HG03442 (cell line): ENCODE results near the gene WDR88.

ENCODE experiments used
- ATAC-seq: cut with Tn5 transposase; IDR thresholded peaks from one replicate; pipeline ENCODE4 v1.9.1; 2021; ENCODE audit warnings: mild to moderate bottlenecking, moderate library complexity; ENCODE audit not compliant: unreplicated experiment

The WDR88 gene, protein sequence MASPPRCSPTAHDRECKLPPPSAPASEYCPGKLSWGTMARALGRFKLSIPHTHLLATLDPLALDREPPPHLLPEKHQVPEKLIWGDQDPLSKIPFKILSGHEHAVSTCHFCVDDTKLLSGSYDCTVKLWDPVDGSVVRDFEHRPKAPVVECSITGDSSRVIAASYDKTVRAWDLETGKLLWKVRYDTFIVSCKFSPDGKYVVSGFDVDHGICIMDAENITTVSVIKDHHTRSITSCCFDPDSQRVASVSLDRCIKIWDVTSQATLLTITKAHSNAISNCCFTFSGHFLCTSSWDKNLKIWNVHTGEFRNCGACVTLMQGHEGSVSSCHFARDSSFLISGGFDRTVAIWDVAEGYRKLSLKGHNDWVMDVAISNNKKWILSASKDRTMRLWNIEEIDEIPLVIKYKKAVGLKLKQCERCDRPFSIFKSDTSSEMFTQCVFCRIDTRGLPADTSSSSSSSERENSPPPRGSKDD

DNA sequence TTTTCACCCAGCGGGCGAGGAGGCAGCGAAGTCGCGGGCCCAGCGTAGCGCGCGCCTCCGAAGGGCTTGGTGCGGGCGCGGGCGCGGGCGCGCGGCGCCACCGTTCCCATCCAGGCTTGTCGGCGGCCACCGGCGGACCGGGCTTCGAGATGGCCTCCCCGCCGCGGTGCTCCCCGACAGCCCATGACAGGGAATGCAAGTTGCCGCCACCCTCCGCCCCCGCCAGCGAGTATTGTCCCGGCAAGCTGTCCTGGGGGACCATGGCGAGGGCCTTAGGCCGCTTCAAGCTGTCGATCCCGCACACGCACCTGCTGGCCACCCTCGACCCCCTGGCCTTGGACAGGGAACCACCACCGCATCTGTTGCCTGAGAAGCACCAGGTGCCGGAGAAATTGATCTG, at the start of gene WDR88:
WDR88 (plus strand) TSS at position 94 of the 400 bp plus-strand sequence; CDS start at position 150, 56 bp downstream.
- ATAC-seq, result no peak

- no peak for ATAC-seq
These were observed 46.3 kb upstream of the WDR88 start for GRCh38 chr19:33085570-33086128.

DNA sequence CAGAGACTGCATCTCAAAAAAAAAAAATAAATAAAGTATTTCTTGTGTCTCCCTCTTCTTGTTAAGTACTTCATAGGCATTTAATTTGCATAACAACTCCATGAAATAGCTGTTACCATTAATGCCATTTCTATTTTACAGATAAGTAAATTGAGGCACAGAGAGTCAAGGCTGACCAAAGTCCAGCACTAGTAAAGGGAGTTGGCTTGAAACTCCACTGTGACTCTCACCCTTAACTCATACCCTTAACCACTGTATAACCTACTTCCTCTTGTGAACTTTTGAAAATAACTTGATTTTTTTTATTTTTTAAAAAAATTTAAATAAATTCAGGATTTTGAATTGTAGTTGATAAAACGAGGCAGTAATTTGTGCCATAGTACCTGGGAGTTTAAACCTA, 45.0 kb upstream of the WDR88 start:
- no peak for ATAC-seq

DNA sequence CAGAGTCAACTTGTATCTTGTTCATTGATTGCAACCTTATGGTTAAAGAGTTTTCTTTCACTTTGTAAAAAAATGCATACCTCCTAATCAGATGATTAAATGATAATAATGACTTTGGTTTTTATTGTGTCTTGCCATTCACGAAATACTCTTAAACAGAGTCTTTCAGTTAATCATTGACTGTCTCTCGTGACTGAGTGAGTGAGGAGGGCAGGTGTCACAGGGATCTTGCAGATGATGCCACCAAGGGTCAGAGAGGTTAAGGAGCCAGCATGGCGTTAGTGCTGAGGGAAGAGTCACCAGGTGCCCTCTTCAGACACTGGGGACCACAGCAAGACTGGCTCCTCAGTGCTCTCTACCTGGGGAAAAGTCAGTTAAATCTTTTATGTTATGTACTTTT, 42.9 kb upstream of the WDR88 start:
- ATAC-seq, result no peak

DNA sequence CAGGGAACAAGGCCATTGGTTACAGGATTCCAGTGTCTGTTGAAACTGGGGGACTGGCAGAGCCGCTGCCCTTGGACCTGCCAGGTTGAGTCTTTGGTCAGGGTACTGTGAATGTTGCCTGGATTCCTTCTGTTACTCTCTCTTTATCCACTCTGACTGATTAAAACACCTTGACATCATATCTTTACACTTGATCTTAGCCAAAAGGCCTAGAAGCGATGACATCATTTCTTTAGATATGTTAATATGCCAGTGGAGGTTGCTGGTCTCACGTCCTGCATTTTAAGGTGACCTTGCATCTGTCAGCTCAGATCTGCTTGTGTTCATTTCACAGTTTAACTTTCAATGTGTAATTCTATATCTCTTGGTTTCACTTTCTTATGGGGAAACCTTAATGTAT, 41.7 kb upstream of the WDR88 start:
- ATAC-seq, result no peak

DNA sequence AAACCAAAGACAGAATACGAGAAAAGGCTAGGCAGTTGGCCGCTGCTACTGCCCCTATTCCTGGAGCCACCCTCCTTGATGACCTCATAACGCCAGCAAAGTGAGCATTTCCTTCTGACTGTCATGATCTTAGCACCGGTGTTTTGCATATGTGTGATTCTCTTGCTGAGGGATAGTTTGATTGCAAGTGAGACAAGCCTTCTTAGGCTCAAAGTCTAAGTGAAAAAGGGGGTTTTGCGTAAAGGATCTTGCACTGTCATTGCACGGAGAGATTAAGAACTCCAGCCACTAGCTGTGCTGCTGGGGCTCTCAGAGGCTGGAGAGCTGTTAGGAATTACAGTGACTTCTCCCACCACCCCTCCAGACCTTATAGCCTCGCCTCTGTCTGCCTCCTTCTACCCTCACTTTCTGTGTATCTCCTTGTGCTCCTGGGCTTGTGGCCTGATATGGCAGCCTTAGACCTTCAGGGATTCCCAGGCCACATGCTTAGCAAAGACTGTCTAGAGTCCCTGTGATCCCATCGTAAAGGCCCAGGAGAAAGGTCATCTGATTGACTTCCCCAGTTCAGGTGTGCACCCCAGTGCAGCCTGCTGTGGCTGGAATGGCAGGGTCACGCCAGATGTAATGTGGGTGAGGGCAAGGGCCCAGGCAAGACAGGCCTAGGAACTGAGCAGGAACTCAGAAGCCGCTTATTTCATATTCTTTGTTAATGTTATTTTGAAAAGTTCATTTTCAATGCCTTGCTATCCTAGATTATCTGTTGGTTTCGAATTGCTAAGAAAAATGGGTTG, 38.3 kb upstream of the WDR88 start:
- ATAC-seq, result no peak

- ATAC-seq, result no peak
These were observed 37.4 kb upstream of the WDR88 start for GRCh38 chr19:33094436-33095067.

DNA sequence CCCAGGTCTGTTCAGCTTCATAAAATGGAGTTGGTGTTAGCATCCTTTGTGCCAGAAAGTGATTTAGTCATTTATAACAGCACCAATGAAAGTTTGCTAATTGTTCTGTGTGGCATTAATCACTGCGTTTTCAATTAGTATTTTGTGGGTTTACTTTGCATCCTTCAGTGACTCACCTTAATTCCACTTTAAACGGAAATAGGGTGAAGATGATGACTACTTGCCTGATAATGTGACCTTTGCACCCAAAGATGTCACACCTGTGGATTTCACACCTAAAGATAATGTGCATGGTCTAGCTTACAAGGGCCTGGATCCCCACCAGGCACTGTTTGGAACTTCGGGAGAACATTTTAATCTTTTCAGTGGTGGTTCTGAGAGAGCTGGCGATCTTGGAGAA, 35.9 kb upstream of the WDR88 start:
- ATAC-seq, result no peak

DNA sequence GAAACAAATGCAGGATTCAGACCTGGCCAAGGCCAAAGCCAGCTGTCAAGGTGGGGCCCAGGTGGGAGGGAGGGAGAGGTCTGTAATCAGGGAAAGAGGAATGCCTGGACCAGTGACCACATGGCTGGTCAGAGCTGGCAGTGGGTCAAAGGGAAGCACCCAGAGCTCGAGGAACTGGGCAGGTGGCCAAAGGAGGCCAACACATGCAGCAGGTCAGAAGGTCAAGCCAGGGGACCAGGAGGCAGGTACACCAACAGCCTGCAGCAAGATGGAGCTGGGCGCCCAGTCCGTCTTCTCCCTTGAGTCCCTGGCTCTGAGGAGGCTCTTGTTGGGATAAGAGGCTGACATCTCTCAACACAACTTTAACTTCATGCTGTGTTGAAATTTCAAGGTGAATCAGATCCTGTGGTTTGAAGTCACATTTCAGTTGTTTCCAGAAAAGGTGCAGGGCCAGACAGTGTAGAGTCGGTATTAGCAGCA, 33.8 kb upstream of the WDR88 start:
- ATAC-seq, result no peak

DNA sequence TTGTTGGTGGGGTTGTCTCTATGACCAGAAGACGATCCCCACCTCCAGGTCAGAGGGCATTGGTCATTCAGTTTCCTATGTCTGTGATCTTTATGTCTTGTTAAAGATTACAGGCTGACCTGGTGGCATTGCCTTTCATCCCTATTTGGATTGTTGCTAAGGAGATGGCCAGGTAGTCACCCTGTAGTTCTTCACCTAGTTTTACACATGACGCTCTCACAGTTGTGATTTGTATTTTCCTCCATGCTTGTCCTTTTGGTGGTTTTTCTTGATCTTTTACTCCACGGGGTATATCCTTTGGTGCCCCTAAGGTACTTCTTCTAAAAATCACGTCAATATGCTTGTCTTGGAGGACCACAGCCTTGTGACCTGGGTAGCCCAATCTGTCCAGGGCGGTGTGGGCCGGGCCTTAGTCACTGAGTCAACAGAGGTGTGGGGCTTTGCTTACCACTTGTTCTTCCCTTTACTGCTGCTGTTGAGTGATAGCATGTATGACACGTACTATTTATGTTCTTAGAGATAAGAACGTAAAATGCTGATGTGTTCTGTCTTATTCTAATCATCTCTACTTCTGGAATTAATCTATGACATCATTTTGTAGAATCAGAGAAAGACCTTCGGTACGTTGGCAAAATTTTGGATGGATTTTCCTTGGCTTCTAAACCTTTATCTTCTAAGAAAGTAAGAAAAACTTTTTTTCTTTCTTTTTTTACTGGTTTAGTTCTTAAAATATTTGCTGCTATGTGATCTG, 30.8 kb upstream of the WDR88 start:
- ATAC-seq, result no peak

GRCh38 chr19:33102893-33103292, 29.0 kb upstream of the WDR88 start:
- no peak for ATAC-seq

- no peak for ATAC-seq
These were observed 23.8 kb upstream of the WDR88 start for GRCh38 chr19:33108161-33108560.

GRCh38 chr19:33110137-33110910, 21.6 kb upstream of the WDR88 start:
- ATAC-seq, result no peak

DNA sequence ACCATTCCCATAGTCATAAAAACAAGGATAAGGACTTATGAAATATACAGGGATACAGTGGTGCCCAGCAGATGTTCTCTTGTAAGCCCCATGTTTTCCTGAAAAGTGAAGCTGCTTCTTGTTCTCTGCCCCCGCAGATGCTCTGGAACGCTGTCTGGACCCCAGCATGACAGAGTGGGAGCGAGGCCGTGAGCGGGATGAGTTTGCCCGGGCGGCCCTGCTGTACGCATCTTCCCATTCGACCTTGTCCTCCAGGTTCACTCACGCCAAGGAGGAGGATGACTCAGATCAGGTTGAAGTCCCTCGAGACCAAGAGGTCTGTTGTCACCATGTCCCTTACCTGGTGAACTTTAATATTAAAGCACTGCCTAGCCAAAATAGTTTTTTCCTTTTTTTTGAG, 20.3 kb upstream of the WDR88 start:
- no peak for ATAC-seq

DNA sequence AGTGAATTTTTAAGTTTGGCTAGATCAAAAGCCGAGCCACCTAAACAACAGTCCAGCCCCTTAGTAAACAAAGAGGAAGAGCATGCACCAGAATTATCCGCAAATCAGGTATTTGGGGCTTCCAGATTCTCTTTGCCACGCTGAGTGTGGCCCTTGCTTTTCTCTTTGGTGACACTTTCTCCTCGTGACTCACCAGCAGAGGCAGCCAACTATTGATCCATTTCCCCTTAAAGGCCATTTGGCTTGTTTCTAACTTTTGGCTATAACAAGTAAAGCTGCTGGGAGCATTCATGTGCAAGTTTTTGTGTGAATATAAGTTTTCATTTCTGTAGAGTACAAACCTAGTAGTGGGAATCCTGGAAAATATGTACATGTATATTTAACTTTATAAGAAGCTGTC, 17.6 kb upstream of the WDR88 start:
- ATAC-seq, result no peak

- no peak for ATAC-seq
These were observed 14.4 kb upstream of the WDR88 start for GRCh38 chr19:33117501-33117900.

DNA sequence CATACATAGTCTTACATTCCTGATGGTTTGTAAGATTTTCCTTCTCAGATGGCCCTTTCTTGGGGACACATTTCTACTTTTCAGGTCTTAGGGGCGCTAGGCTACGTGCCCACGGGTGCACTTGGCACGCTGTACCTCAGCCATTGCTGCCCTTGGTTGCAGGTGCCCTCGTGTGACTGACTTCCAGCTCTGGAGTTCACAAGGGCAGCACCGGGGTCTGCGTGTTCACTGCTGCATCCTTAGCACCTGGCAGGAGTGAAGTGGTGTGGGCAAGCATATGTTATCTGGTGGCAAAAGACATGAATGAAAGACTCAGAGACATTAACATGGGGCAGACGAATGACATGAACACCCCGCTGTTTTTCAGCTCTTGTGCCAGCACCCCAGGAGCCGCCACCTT, 13.3 kb upstream of the WDR88 start:
- ATAC-seq, result no peak

GRCh38 chr19:33124207-33125098, 7.5 kb upstream of the WDR88 start:
- no peak for ATAC-seq

DNA sequence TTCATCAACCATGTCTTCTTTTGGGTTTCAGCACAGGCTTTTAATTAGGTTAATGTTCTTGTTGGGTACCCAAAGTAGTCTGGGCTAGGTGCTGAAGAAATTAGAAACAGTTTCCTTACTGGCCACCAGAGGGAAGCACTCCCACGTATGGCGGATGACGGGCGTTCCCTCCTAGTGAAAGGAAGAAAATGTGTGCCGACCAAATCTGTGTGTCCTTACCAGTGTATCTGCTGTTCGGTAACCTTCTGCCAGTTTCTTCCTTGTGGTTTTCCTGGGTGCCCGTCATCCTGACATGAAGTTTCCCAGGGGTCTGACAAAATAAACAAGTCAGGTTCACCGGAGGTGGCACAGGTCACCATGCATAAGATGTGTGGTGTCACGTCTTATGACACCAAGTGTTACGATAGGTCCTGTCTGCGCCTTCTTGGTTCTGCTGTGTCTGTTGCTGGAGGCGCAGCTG, 6.0 kb upstream of the WDR88 start:
- ATAC-seq, result peak; percentile 65
